Prostate gland (tissue), 2 donors: Measurements from ENCODE around the gene MBD2. TPM values are rescaled to one million over a fixed set of nuclear protein-coding genes. Genes with fewer than 3 reads are reported as not detected.
"Not testable (repeated sequence)": the region's sequence is repeated elsewhere in the genome, so short reads cannot be mapped to it uniquely, and the experiment has no call there.

ENCODE experiments used
- DNase-seq: peaks from one replicate; pipeline ENCODE4 v3.0.0-alpha.2; 2019; ENCODE audit warnings: low spot score
- H3K27ac ChIP-seq, 2 donors: fragments of 200-600 bp; sonication (generic); 2 replicates each; pipeline ENCODE4 v1.5.1; 2017 to 2019
- H3K27me3 ChIP-seq: fragments of 200-600 bp; sonication (generic); replicated peaks from 2 replicates; pipeline ENCODE4 v1.5.1; 2019; ENCODE audit not compliant: insufficient read depth
- H3K36me3 ChIP-seq, 2 donors: fragments of 200-600 bp; sonication (generic); 1 replicate in 1 of 2; 2 replicates in 1 of 2; pipeline versions ENCODE4 v1.5.1 to v1.8.1; 2017 to 2019
- H3K4me1 ChIP-seq: fragments of 200-600 bp; sonication (generic); replicated peaks from 2 replicates; pipeline ENCODE4 v1.5.1; 2019
- H3K4me3 ChIP-seq, 2 donors: fragments of 200-600 bp; sonication (generic); 2 replicates each; pipeline ENCODE4 v1.5.1; 2017 to 2019
- H3K9me3 ChIP-seq: fragments of 200-600 bp; sonication (generic); 2 replicates; pipeline ENCODE4 v1.5.1; 2017
- POLR2A ChIP-seq: fragments of 450-650 bp; IDR thresholded peaks from one replicate; pipeline ENCODE4 v1.6.1; 2016; ENCODE audit warnings: antibody characterized with exemption, mild to moderate bottlenecking
- POLR2AphosphoS5 ChIP-seq: sonication (generic); formaldehyde crosslinking; IDR thresholded peaks from one replicate; pipeline ENCODE4 v1.6.1; 2017; ENCODE audit warnings: antibody characterized with exemption
- WGBS: methylation state at CpG from one replicate; pipeline ENCODE4 v1.1.5; 2018; 5-methylcytosine and 5-hydroxymethylcytosine counted together
- intact Hi-C: fragments of 100-400 bp; cut with DNase I; formaldehyde crosslinking; loops from one replicate; pipeline ENCODE4 v1.14.2; 2022
- total RNA-seq, 2 donors: library from RNA; depleted of rRNA; stranded (reverse); fragments of >200 nt; gene quantifications; one replicate each; pipeline ENCODE4 v1.1.0, GENCODE V29; 2016
- TF ChIP-seq, protein P1 (sequence below), 4 experiments: fragments of 200-600 bp in 2 of 4; fragments of 450-650 bp in 2 of 4; sonication (generic) in 2 of 4; IDR thresholded peaks; 1 replicate in 3 of 4; 2 replicates in 1 of 4; pipeline ENCODE4 v1.5.1; 2016 to 2019; ENCODE audit warnings: antibody characterized with exemption in 4 of 4, mild to moderate bottlenecking in 2 of 4, moderate library complexity in 2 of 4

MBD2 gene
- total RNA-seq, 2 donors from 2014 or later, result 33.3 to 50.3 TPM

DNA sequence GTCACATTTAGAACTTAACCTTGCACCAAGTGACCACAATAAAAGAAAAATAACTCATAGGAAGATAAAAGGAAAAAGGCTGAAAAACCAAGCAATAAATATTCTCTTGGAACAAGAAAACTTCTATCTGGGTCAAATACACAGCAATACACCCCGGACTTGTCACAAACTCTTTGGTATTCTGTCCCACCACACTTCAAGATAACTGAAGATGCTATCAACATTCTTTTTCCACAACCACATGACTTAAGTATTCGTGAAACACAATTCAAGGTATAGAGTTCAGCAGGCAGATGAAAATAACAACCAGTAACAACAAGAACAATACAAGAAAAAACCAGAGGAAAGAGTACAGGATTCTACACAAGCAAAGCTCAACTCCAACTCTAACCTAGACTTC lies 18.0 kb downstream of the MBD2 start:
- H3K27me3 ChIP-seq, result no peaks in the 10 kb centered on the region
- DNase-seq, result no peak
- TF ChIP-seq, protein P1, sequence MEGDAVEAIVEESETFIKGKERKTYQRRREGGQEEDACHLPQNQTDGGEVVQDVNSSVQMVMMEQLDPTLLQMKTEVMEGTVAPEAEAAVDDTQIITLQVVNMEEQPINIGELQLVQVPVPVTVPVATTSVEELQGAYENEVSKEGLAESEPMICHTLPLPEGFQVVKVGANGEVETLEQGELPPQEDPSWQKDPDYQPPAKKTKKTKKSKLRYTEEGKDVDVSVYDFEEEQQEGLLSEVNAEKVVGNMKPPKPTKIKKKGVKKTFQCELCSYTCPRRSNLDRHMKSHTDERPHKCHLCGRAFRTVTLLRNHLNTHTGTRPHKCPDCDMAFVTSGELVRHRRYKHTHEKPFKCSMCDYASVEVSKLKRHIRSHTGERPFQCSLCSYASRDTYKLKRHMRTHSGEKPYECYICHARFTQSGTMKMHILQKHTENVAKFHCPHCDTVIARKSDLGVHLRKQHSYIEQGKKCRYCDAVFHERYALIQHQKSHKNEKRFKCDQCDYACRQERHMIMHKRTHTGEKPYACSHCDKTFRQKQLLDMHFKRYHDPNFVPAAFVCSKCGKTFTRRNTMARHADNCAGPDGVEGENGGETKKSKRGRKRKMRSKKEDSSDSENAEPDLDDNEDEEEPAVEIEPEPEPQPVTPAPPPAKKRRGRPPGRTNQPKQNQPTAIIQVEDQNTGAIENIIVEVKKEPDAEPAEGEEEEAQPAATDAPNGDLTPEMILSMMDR (IDR thresholded peaks at IDR 0.05), result no peak
- TF ChIP-seq POLR2A, result no peak
- no peak for TF ChIP-seq POLR2AphosphoS5
- H3K4me3 ChIP-seq, result no peak overlapping the region
- H3K4me1 ChIP-seq, result peaks cover 6% of the 10 kb centered on the region
- H3K27ac ChIP-seq, result no peak overlapping the region
- WGBS, result 14% methylated on average over 2 of the region's 2 CpGs
- H3K36me3 ChIP-seq, result peaks cover 0 to 2% of the 10 kb centered on the region in 2 donors
- H3K9me3 ChIP-seq, result no peaks in the 10 kb centered on the region
- intact Hi-C loops, result no loop called here

DNA sequence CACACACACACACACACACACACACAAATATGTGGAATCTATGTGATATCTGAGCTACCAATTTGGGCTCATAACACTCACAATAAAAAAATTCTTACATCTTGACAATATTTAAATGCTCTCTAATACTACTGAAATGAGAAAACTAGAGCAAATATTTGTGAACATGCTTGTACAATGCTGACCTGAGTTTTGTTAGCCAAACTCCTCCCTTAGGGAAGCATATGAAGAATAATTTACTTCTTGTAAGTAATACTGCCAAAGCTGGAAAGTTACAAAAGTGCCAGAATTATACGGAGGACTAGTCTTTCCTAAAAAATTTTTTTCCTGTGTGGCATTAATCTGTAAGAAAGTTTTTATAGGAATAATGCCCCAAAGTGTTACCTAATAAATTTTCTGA lies 18.5 kb downstream of the MBD2 start:
- Histone ChIP-seq H3K27me3 (no peaks in the 10 kb centered on the region), H3K27ac (peak overlapping the region in 1 of 2 donors; percentile 6), H3K36me3 (peaks cover 0 to 2% of the 10 kb centered on the region in 2 donors), H3K4me3 (no peak overlapping the region), H3K9me3 (no peaks in the 10 kb centered on the region), H3K4me1 (peaks cover 6% of the 10 kb centered on the region)
- TF ChIP-seq POLR2AphosphoS5, result no peak
- TF ChIP-seq POLR2A, result no peak
- TF ChIP-seq, protein P1 (IDR thresholded peaks at IDR 0.05), result no peak
- intact Hi-C loops, result no loop called here
- no peak for DNase-seq
- WGBS, result 5% methylated on average over 1 of the region's 1 CpG

DNA sequence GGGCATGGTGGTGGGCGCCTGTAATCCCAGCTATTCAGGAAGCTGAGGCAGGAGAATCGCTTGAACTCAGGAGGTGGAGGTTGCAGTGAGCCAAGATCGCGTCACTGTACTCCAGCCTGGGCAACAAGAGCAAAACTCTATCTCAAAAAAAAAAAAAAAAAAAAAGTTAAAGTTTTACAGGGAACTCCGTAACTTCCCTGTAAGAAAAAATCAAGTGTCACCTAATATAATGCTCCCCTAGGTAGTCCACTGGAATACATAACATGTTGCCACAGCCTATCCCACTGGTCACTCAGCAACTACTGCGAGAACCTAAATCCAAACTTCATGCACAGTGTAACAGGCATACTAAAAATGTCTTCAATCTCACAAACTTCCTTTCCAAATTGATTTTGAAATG lies 19.0 kb downstream of the MBD2 start:
- DNase-seq, H3K4me1 ChIP-seq, H3K36me3 ChIP-seq, H3K27me3 ChIP-seq, H3K4me3 ChIP-seq, intact Hi-C loops, H3K9me3 ChIP-seq: not testable (repeated sequence)
- peak overlapping the region in 1 of 2 donors; percentile 6 for H3K27ac ChIP-seq
- 65% methylated on average over 6 of the region's 6 CpGs for WGBS

DNA sequence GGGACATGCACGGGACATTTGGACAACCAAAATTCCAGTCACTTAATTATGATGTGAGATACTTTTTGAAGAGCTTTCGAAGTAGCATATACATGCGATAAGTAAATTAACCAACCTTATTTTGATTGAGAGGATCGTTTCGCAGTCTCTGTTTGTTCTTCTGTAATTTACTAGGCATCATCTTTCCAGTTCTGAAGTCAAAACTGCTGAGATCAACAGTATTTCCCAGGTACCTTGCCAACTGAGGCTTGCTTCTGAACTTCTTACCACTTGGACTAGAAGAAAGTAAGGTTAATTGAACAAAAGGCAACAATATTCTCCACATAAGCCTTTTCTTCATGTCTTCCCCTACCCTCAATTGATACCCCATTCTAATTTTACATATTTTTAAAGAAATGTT lies 19.6 kb downstream of the MBD2 start:
- intact Hi-C loops, result no loop called here
- WGBS, result 70% methylated on average over 5 of the region's 5 CpGs
- Histone ChIP-seq H3K36me3 (peaks cover 0 to 2% of the 10 kb centered on the region in 2 donors), H3K4me3 (no peak overlapping the region), H3K27me3 (no peaks in the 10 kb centered on the region), H3K9me3 (no peaks in the 10 kb centered on the region), H3K27ac (no peak overlapping the region), H3K4me1 (peaks cover 6% of the 10 kb centered on the region)
- no peak for DNase-seq
- TF ChIP-seq, protein P1 (IDR thresholded peaks at IDR 0.05), result no peak
- peak; percentile 26 for TF ChIP-seq POLR2AphosphoS5

DNA sequence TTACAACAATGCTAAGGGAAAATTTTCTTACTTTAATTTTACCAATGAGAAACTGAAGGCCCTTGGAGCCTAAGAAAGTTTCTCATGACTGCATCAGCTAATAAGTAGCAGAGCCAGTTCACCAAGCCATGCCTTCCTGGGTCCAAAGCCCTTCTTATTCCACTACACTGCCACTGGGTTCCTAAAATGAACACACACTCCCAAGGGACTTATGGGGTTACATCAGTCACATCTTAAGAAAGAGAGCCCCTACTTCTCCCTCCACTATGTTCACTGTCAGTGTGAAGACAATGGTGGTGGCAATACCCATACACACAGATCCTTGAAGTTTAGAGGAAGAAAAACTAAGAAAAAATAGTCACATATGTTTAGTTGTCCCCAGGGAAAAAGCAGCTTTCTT lies 20.6 kb downstream of the MBD2 start:
- intact Hi-C loops, result no loop called here
- no peak for TF ChIP-seq POLR2AphosphoS5
- TF ChIP-seq, protein P1 (IDR thresholded peaks at IDR 0.05), result no peak
- TF ChIP-seq POLR2A, result no peak
- Histone ChIP-seq H3K4me1 (peaks cover 6% of the 10 kb centered on the region), H3K27me3 (no peaks in the 10 kb centered on the region), H3K27ac (no peak overlapping the region), H3K9me3 (no peaks in the 10 kb centered on the region), H3K4me3 (no peak overlapping the region), H3K36me3 (peaks cover 0 to 2% of the 10 kb centered on the region in 2 donors)
- DNase-seq, result no peak
